ENCODE measurements around the gene SPATA18. TPM values are rescaled to one million over a fixed set of nuclear protein-coding genes. Genes with fewer than 3 reads are reported as not detected.

The SPATA18 gene, protein sequence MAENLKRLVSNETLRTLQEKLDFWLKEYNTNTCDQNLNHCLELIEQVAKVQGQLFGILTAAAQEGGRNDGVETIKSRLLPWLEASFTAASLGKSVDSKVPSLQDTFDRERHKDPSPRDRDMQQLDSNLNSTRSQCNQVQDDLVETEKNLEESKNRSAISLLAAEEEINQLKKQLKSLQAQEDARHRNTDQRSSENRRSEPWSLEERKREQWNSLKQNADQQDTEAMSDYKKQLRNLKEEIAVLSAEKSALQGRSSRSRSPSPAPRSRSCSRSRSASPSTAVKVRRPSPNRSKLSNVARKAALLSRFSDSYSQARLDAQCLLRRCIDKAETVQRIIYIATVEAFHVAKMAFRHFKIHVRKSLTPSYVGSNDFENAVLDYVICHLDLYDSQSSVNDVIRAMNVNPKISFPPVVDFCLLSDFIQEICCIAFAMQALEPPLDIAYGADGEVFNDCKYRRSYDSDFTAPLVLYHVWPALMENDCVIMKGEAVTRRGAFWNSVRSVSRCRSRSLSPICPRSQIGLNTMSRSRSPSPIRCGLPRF
- polyA plus RNA-seq (2013, experiment 1 of 2), result 5.2 TPM
- 5.5 TPM for polyA plus RNA-seq (2013, experiment 2 of 2)

GRCh38 chr4:52051213-52051614, at the start of gene SPATA18:
Gene SPATA18 (plus strand): TSS chr4:52051304. CDS start chr4:52051705, 401 bp downstream.
- Histone ChIP-seq H3K79me1 (ENCODE audit: low read depth, low read length) (no peaks in the 10 kb centered on the region), H3K4me2 (ENCODE audit: insufficient read depth, low read length, poor library complexity, severe bottlenecking) (peak within 1 kb of the TSS; percentile 71), H2BK12ac (ENCODE audit: low read length) (peak within 1 kb of the TSS; percentile 87), H2AFZ (ENCODE audit: low read length) (peak within 1 kb of the TSS; percentile 79), H3K27ac (replicated peaks; ENCODE audit: low read length) (peak within 1 kb of the TSS; percentile 59), H3K9me3 (replicated peaks in 1 of 2; ENCODE audit: control insufficient read depth in 2 of 2, insufficient read depth in 1 of 2, low read depth in 1 of 2, low read length in 2 of 2) (peaks cover 0 to 10% of the 10 kb centered on the region in 2 donors), H3K9ac (ENCODE audit: low read depth, low read length, poor library complexity) (peak within 1 kb of the TSS; percentile 80), H2AK5ac (ENCODE audit: low read depth, low read length) (no peak within 1 kb of the TSS), H2BK15ac (ENCODE audit: low read length) (peak within 1 kb of the TSS; percentile 81), H3K4me3 (ENCODE audit: low read length in 2 of 2) (peak within 1 kb of the TSS; percentile 47 to 90), H4K8ac (ENCODE audit: low read depth, low read length) (no peak within 1 kb of the TSS), H3K36me3 (replicated peaks in 1 of 2; ENCODE audit: control insufficient read depth in 2 of 2, insufficient read depth in 2 of 2, low read length in 2 of 2) (no peaks in the 10 kb centered on the region), H3K4me1 (ENCODE audit: control insufficient read depth in 2 of 2, insufficient read depth in 1 of 2, low read depth in 1 of 2, low read length in 2 of 2) (peaks cover 2 to 3% of the 10 kb centered on the region in 2 donors), H3K27me3 (ENCODE audit: control insufficient read depth in 3 of 3, insufficient read depth in 3 of 3, low read depth in 1 of 3, low read length in 3 of 3) (peaks cover 0 to 38% (median 7%) of the 10 kb centered on the region in 3 experiments), H4K91ac (ENCODE audit: low read depth, low read length, poor library complexity) (no peak within 1 kb of the TSS), H2BK5ac (ENCODE audit: low read length) (peak within 1 kb of the TSS; percentile 91), H3K4ac (ENCODE audit: low read length) (no peak within 1 kb of the TSS), H2BK120ac (ENCODE audit: low read depth, low read length) (no peak within 1 kb of the TSS), H3K14ac (ENCODE audit: low read length) (peak within 1 kb of the TSS; percentile 14), H3K18ac (ENCODE audit: low read length) (peak within 1 kb of the TSS; percentile 97), H3K23ac (ENCODE audit: low read depth, low read length, poor library complexity) (peak within 1 kb of the TSS; percentile 32)
- DNase-seq (ENCODE audit: low spot score), result no peak
- WGBS, 2 donors (ENCODE audit: extremely low coverage in 2 of 2, insufficient read length in 2 of 2, insufficient replicate concordance in 1 of 2), result no CpG with 5 or more reads among the region's 44 CpGs

GRCh38 chr4:52001616-52002015, 49.5 kb upstream of the SPATA18 start:
- H2BK15ac ChIP-seq (ENCODE audit: low read length), result no peak overlapping the region
- no peak overlapping the region for H2AFZ ChIP-seq (ENCODE audit: low read length)
- H3K14ac ChIP-seq (ENCODE audit: low read length), result no peak overlapping the region
- H2AK5ac ChIP-seq (ENCODE audit: low read depth, low read length), result no peak overlapping the region
- no peak overlapping the region for H3K9ac ChIP-seq (ENCODE audit: low read depth, low read length, poor library complexity)
- no CpG with 5 or more reads among the region's 2 CpGs for WGBS, 2 donors (ENCODE audit: extremely low coverage in 2 of 2, insufficient read length in 2 of 2, insufficient replicate concordance in 1 of 2)
- H2BK12ac ChIP-seq (ENCODE audit: low read length), result no peak overlapping the region
- H2BK120ac ChIP-seq (ENCODE audit: low read depth, low read length), result no peak overlapping the region
- no peaks in the 10 kb centered on the region for H3K79me1 ChIP-seq (ENCODE audit: low read depth, low read length)
- H3K4me3 ChIP-seq (ENCODE audit: low read length in 2 of 2), result no peak overlapping the region
- H3K4ac ChIP-seq (ENCODE audit: low read length), result no peak overlapping the region
- H4K8ac ChIP-seq (ENCODE audit: low read depth, low read length), result no peak overlapping the region
- no peak overlapping the region for H4K91ac ChIP-seq (ENCODE audit: low read depth, low read length, poor library complexity)
- no peak overlapping the region for H3K27ac ChIP-seq (replicated peaks; ENCODE audit: low read length)
- H3K18ac ChIP-seq (ENCODE audit: low read length), result no peak overlapping the region
- H3K4me2 ChIP-seq (ENCODE audit: insufficient read depth, low read length, poor library complexity, severe bottlenecking), result no peak overlapping the region
- no peak overlapping the region for H2BK5ac ChIP-seq (ENCODE audit: low read length)
- H3K36me3 ChIP-seq (replicated peaks in 1 of 2; ENCODE audit: control insufficient read depth in 2 of 2, insufficient read depth in 2 of 2, low read length in 2 of 2), result no peaks in the 10 kb centered on the region
- no peaks in the 10 kb centered on the region for H3K27me3 ChIP-seq (ENCODE audit: control insufficient read depth in 3 of 3, insufficient read depth in 3 of 3, low read depth in 1 of 3, low read length in 3 of 3)
- H3K9me3 ChIP-seq (replicated peaks in 1 of 2; ENCODE audit: control insufficient read depth in 2 of 2, insufficient read depth in 1 of 2, low read depth in 1 of 2, low read length in 2 of 2), result no peaks in the 10 kb centered on the region
- no peak overlapping the region for H3K23ac ChIP-seq (ENCODE audit: low read depth, low read length, poor library complexity)
- peaks cover 0 to 4% of the 10 kb centered on the region in 2 donors for H3K4me1 ChIP-seq (ENCODE audit: control insufficient read depth in 2 of 2, insufficient read depth in 1 of 2, low read depth in 1 of 2, low read length in 2 of 2)
- no peak for DNase-seq (ENCODE audit: low spot score)

DNA sequence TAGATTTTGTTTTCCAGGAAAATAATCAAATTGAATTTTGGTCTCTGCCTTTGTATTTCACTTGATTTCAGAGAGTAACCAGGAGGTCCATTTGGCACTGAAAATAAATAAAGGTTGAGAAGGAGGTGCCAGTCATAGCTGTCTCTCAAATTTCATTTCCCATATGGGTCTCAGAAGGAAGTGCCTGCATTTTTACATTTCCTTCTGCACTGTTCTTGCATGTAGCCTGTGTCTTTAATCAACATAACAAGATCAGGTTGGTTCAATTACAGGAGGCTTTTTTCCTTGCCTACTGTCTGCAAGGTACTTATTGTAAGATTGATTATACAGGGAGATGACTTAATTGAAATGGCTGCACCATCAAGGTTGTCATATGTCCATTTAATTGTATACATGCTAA, 46.7 kb upstream of the SPATA18 start:
- H2BK15ac ChIP-seq (ENCODE audit: low read length), result no peak overlapping the region
- no peaks in the 10 kb centered on the region for H3K9me3 ChIP-seq (replicated peaks in 1 of 2; ENCODE audit: control insufficient read depth in 2 of 2, insufficient read depth in 1 of 2, low read depth in 1 of 2, low read length in 2 of 2)
- no peak overlapping the region for H3K4me3 ChIP-seq (ENCODE audit: low read length in 2 of 2)
- no peak overlapping the region for H3K18ac ChIP-seq (ENCODE audit: low read length)
- H3K27me3 ChIP-seq (ENCODE audit: control insufficient read depth in 3 of 3, insufficient read depth in 3 of 3, low read depth in 1 of 3, low read length in 3 of 3), result no peaks in the 10 kb centered on the region
- no peak overlapping the region for H3K4me2 ChIP-seq (ENCODE audit: insufficient read depth, low read length, poor library complexity, severe bottlenecking)
- H3K23ac ChIP-seq (ENCODE audit: low read depth, low read length, poor library complexity), result no peak overlapping the region
- H4K91ac ChIP-seq (ENCODE audit: low read depth, low read length, poor library complexity), result no peak overlapping the region
- no peak overlapping the region for H2AK5ac ChIP-seq (ENCODE audit: low read depth, low read length)
- H2AFZ ChIP-seq (ENCODE audit: low read length), result no peak overlapping the region
- DNase-seq (ENCODE audit: low spot score), result no peak
- H3K9ac ChIP-seq (ENCODE audit: low read depth, low read length, poor library complexity), result no peak overlapping the region
- H3K79me1 ChIP-seq (ENCODE audit: low read depth, low read length), result no peaks in the 10 kb centered on the region
- H3K27ac ChIP-seq (replicated peaks; ENCODE audit: low read length), result no peak overlapping the region
- no peaks in the 10 kb centered on the region for H3K36me3 ChIP-seq (replicated peaks in 1 of 2; ENCODE audit: control insufficient read depth in 2 of 2, insufficient read depth in 2 of 2, low read length in 2 of 2)
- no peak overlapping the region for H2BK12ac ChIP-seq (ENCODE audit: low read length)
- no peak overlapping the region for H3K4ac ChIP-seq (ENCODE audit: low read length)
- H2BK120ac ChIP-seq (ENCODE audit: low read depth, low read length), result no peak overlapping the region
- no peak overlapping the region for H3K14ac ChIP-seq (ENCODE audit: low read length)
- no peak overlapping the region for H2BK5ac ChIP-seq (ENCODE audit: low read length)
- H3K4me1 ChIP-seq (ENCODE audit: control insufficient read depth in 2 of 2, insufficient read depth in 1 of 2, low read depth in 1 of 2, low read length in 2 of 2), result no peaks in the 10 kb centered on the region
- no peak overlapping the region for H4K8ac ChIP-seq (ENCODE audit: low read depth, low read length)

GRCh38 chr4:52005604-52006273, 45.4 kb upstream of the SPATA18 start:
- no peak overlapping the region for H4K8ac ChIP-seq (ENCODE audit: low read depth, low read length)
- no peak overlapping the region for H3K4ac ChIP-seq (ENCODE audit: low read length)
- H3K23ac ChIP-seq (ENCODE audit: low read depth, low read length, poor library complexity), result no peak overlapping the region
- no peak overlapping the region for H2BK15ac ChIP-seq (ENCODE audit: low read length)
- no peak overlapping the region for H3K9ac ChIP-seq (ENCODE audit: low read depth, low read length, poor library complexity)
- no peak overlapping the region for H2BK5ac ChIP-seq (ENCODE audit: low read length)
- H3K18ac ChIP-seq (ENCODE audit: low read length), result no peak overlapping the region
- no peak overlapping the region for H3K14ac ChIP-seq (ENCODE audit: low read length)
- H3K36me3 ChIP-seq (replicated peaks in 1 of 2; ENCODE audit: control insufficient read depth in 2 of 2, insufficient read depth in 2 of 2, low read length in 2 of 2), result no peaks in the 10 kb centered on the region
- no peak overlapping the region for H2AK5ac ChIP-seq (ENCODE audit: low read depth, low read length)
- H2BK12ac ChIP-seq (ENCODE audit: low read length), result no peak overlapping the region
- H4K91ac ChIP-seq (ENCODE audit: low read depth, low read length, poor library complexity), result no peak overlapping the region
- no peaks in the 10 kb centered on the region for H3K4me1 ChIP-seq (ENCODE audit: control insufficient read depth in 2 of 2, insufficient read depth in 1 of 2, low read depth in 1 of 2, low read length in 2 of 2)
- no peak overlapping the region for H2AFZ ChIP-seq (ENCODE audit: low read length)
- WGBS, 2 donors (ENCODE audit: extremely low coverage in 2 of 2, insufficient read length in 2 of 2, insufficient replicate concordance in 1 of 2), result no CpG with 5 or more reads among the region's 2 CpGs
- no peak overlapping the region for H3K27ac ChIP-seq (replicated peaks; ENCODE audit: low read length)
- H3K27me3 ChIP-seq (ENCODE audit: control insufficient read depth in 3 of 3, insufficient read depth in 3 of 3, low read depth in 1 of 3, low read length in 3 of 3), result no peaks in the 10 kb centered on the region
- no peak overlapping the region for H2BK120ac ChIP-seq (ENCODE audit: low read depth, low read length)
- no peaks in the 10 kb centered on the region for H3K9me3 ChIP-seq (replicated peaks in 1 of 2; ENCODE audit: control insufficient read depth in 2 of 2, insufficient read depth in 1 of 2, low read depth in 1 of 2, low read length in 2 of 2)
- H3K4me3 ChIP-seq (ENCODE audit: low read length in 2 of 2), result no peak overlapping the region
- H3K79me1 ChIP-seq (ENCODE audit: low read depth, low read length), result no peaks in the 10 kb centered on the region
- H3K4me2 ChIP-seq (ENCODE audit: insufficient read depth, low read length, poor library complexity, severe bottlenecking), result no peak overlapping the region
- DNase-seq (ENCODE audit: low spot score), result no peak

Measured in neuronal stem cell (in vitro differentiated cells).